Fibroblast of mammary gland (primary cell): ENCODE measurements around the gene ITGA1.
A peak's percentile ranks its signal among the peaks of the same experiment; 100 is the strongest.

Experiments used
- DNase-seq: peaks from one replicate; pipeline ENCODE4 v3.0.0-alpha.2; 2010; ENCODE audit warnings: low read depth
- H3K4me3 ChIP-seq: 2 replicates; pipeline ENCODE4 v1.5.1; 2011; ENCODE audit warnings: low read depth, mild to moderate bottlenecking, low read length, moderate library complexity; ENCODE audit not compliant: control insufficient read depth
- TF ChIP-seq, protein P1 (sequence below): conservative IDR thresholded peaks from 2 replicates; pipeline ENCODE4 v1.5.1; 2011; ENCODE audit warnings: low read depth, low read length, inconsistent platforms; ENCODE audit not compliant: control insufficient read depth, insufficient read depth

ITGA1 gene

GRCh38 chr5:52779213-52779612 lies 8.5 kb upstream of the ITGA1 start:
- DNase-seq: no peak
- TF ChIP-seq, protein P1, sequence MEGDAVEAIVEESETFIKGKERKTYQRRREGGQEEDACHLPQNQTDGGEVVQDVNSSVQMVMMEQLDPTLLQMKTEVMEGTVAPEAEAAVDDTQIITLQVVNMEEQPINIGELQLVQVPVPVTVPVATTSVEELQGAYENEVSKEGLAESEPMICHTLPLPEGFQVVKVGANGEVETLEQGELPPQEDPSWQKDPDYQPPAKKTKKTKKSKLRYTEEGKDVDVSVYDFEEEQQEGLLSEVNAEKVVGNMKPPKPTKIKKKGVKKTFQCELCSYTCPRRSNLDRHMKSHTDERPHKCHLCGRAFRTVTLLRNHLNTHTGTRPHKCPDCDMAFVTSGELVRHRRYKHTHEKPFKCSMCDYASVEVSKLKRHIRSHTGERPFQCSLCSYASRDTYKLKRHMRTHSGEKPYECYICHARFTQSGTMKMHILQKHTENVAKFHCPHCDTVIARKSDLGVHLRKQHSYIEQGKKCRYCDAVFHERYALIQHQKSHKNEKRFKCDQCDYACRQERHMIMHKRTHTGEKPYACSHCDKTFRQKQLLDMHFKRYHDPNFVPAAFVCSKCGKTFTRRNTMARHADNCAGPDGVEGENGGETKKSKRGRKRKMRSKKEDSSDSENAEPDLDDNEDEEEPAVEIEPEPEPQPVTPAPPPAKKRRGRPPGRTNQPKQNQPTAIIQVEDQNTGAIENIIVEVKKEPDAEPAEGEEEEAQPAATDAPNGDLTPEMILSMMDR: no peak
- H3K4me3 ChIP-seq: no peak overlapping the region

GRCh38 chr5:52783226-52783959 lies 4.3 kb upstream of the ITGA1 start:
- peak; percentile 69 for DNase-seq
- TF ChIP-seq, protein P1: no peak
- no peak overlapping the region for H3K4me3 ChIP-seq

DNA sequence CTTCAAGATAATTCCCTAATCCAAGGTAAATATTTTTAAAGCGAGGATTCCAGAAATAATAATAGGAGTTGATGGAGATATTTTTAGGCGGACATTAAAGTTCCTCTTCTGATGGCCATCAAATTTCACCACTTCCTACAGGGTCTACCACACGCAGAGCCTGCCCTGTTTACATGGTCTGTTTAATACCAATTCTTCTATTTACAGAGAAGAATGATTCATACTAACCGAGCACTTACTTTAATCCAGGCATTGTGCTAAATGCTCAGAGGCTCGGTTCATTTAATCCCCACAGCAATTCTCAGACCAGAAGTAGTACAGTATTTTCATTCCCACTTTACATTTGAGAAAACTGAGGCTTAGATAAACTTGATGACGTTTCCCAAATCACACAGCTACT lies 3.0 kb upstream of the ITGA1 start:
- TF ChIP-seq, protein P1: no peak
- no peak overlapping the region for H3K4me3 ChIP-seq
- DNase-seq: no peak

DNA sequence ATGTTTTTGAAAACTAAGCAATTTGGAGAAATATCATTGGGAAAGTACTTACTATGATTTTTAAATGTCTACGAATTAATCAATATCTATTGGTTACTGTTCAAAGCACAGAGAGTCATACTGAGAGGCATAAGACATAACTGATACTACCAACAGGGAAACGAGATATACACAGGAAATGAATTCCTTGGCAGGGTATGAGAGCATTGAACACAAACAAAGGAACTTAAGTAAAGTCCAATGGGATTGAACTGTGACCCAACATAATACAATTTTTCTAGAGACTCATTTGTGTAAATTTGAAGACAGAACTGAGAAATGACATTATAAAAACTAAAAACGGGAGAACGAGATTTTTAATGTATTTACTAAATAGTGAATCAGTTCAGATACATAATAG lies 1.3 kb upstream of the ITGA1 start:
- TF ChIP-seq, protein P1: no peak
- H3K4me3 ChIP-seq: no peak overlapping the region
- no peak for DNase-seq

DNA sequence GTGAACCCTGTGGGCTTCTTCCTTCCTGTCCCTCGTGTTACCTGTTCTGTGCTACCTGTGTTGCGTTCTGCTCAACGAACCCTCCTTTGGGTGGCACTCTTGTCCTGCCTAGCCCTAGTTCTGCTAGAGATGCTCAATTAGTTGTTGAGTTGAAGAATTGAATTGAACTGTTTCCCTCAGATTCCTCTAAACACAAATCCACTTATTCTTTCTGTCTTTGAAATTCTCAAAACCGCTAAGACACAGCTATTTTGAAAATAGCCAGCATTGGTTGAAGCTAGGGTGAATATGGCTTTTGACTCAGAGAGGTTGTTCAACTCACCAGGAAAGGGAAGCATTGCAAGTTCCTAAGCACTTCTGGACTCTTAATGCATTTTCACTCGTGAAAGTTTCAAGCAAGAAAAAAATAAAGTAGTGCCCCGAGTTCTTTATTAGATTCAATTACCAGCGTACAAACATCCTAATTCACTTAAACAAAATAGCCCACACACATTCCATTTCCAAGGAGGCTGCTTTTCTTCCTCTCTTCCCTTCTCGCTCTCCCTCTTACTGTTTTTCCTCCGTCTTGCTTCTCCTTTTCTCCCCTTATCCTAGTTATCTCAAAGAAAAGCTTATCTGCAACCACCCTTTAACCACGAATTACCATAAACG lies 642 bp upstream of the ITGA1 start:
- DNase-seq: peak; percentile 19
- peak overlapping the region; percentile 67 for H3K4me3 ChIP-seq
- TF ChIP-seq, protein P1: peak; percentile 18

GRCh38 chr5:52788505-52788821 lies 747 bp downstream of the ITGA1 start:
- peak overlapping the region; percentile 67 for H3K4me3 ChIP-seq
- no peak for DNase-seq
- TF ChIP-seq, protein P1: no peak
